Sigmoid colon (tissue), 7 donors: ENCODE data around the gene KIF26B. TPM values are rescaled to one million over a fixed set of nuclear protein-coding genes. Genes with fewer than 3 reads are reported as not detected.

Experiments used
- DNase-seq: peaks from one replicate; pipeline ENCODE4 v3.0.0-alpha.2; 2019
- H3K27ac ChIP-seq, 4 donors: fragments of 200-600 bp; sonication (generic); one replicate each; pipeline ENCODE4 v1.5.1; 2016 to 2019; ENCODE audit warnings: mild to moderate bottlenecking in 1 of 4
- H3K27me3 ChIP-seq, 3 donors: fragments of 200-600 bp; sonication (generic); one replicate each; pipeline ENCODE4 v1.5.1; 2019; ENCODE audit warnings: mild to moderate bottlenecking in 1 of 3
- H3K36me3 ChIP-seq, 4 donors: fragments of 200-600 bp; sonication (generic); one replicate each; pipeline ENCODE4 v1.5.1; 2016 to 2019
- H3K4me1 ChIP-seq, 4 donors: fragments of 200-600 bp; sonication (generic); one replicate each; pipeline ENCODE4 v1.5.1; 2017 to 2019
- H3K4me3 ChIP-seq, 4 donors: fragments of 200-600 bp; sonication (generic); one replicate each; pipeline ENCODE4 v1.5.1; 2017 to 2019; ENCODE audit warnings: mild to moderate bottlenecking in 2 of 4, moderate library complexity in 1 of 4
- H3K9me3 ChIP-seq, 4 donors: fragments of 200-600 bp in 3 of 4; sonication (generic) in 3 of 4; one replicate each; pipeline versions ENCODE4 v1.5.1 to v1.6.1; 2013 to 2019
- EP300 ChIP-seq, 4 donors: sonication (generic); formaldehyde crosslinking; IDR thresholded peaks; one replicate each; pipeline ENCODE4 v1.6.1; 2017; ENCODE audit warnings: antibody characterized with exemption in 4 of 4
- POLR2A ChIP-seq, 2 donors: fragments of 450-650 bp; IDR thresholded peaks; one replicate each; pipeline ENCODE4 v1.6.1; 2016; ENCODE audit warnings: antibody characterized with exemption in 2 of 2, mild to moderate bottlenecking in 2 of 2, moderate library complexity in 2 of 2
- POLR2AphosphoS5 ChIP-seq, 4 donors: sonication (generic); formaldehyde crosslinking; IDR thresholded peaks; one replicate each; pipeline ENCODE4 v1.6.1; 2017; ENCODE audit warnings: antibody characterized with exemption in 4 of 4
- WGBS, 2 donors: extraction: QIAGEN DNeasy Blood & Tissue Kit; methylation state at CpG; one replicate each; pipeline ENCODE4 v1.1.7; 2013; 5-methylcytosine and 5-hydroxymethylcytosine counted together
- intact Hi-C: fragments of 100-400 bp; cut with DNase I; formaldehyde crosslinking; loops from one replicate; pipeline ENCODE4 v1.15.1; 2023
- polyA plus RNA-seq, 3 donors: library from polyadenylated mRNA; stranded (reverse); fragments of 200-250 nt; gene quantifications; one replicate each; pipeline ENCODE4 v1.2.3, GENCODE V29; 2013
- total RNA-seq, 4 donors: library from RNA; depleted of rRNA; stranded (reverse); fragments of >200 nt; gene quantifications; one replicate each; pipeline ENCODE4 v1.1.0, GENCODE V29; 2016
- TF ChIP-seq, protein P1 (sequence below), 4 experiments: fragments of 450-650 bp in 3 of 4; fragments of 200-600 bp in 1 of 4; IDR thresholded peaks; one replicate each; pipeline ENCODE4 v1.5.1; 2016 to 2019; ENCODE audit warnings: antibody characterized with exemption in 4 of 4, mild to moderate bottlenecking in 3 of 4, moderate library complexity in 2 of 4
- donor health status: healthy with polysubstance abuse.
- donor health status: Bipolar disorder and iron deficiency.
- donor health status: healthy.

The KIF26B gene
- total and polyA plus RNA-seq, 7 donors = under 0.01 to 5.5 (median 1.4) TPM; not detected in 1

DNA sequence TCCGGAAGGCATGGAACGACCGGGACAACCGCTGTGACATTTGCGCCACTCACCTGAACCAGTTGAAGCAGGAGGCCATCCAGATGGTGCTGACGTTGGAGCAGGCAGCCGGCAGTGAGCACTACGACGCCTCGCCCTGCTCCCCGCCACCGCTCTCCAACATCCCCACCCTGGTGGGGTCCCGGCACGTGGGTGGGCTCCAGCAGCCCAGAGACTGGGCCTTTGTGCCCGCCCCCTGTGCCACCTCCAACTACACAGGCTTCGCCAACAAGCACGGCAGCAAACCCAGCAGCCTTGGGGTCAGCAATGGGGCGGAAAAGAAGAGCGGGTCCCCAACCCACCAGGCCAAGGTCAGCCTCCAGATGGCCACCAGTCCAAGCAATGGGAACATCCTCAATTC, 212.1 kb downstream of the KIF26B start:
- 90 to 94% methylated on average over 19 of the region's 19 CpGs for WGBS, 2 donors
- H3K4me1 ChIP-seq = no peaks in the 10 kb centered on the region
- DNase-seq = no peak
- H3K4me3 ChIP-seq = no peak overlapping the region
- no peaks in the 10 kb centered on the region for H3K27me3 ChIP-seq
- H3K9me3 ChIP-seq = no peaks in the 10 kb centered on the region
- intact Hi-C loops = no loop called here
- TF ChIP-seq POLR2AphosphoS5 (IDR thresholded peaks at IDR 0.05) (no peak), POLR2A (IDR thresholded peaks at IDR 0.05) (no peak), EP300 (IDR thresholded peaks at IDR 0.05) (no peak)
- TF ChIP-seq, protein P1, sequence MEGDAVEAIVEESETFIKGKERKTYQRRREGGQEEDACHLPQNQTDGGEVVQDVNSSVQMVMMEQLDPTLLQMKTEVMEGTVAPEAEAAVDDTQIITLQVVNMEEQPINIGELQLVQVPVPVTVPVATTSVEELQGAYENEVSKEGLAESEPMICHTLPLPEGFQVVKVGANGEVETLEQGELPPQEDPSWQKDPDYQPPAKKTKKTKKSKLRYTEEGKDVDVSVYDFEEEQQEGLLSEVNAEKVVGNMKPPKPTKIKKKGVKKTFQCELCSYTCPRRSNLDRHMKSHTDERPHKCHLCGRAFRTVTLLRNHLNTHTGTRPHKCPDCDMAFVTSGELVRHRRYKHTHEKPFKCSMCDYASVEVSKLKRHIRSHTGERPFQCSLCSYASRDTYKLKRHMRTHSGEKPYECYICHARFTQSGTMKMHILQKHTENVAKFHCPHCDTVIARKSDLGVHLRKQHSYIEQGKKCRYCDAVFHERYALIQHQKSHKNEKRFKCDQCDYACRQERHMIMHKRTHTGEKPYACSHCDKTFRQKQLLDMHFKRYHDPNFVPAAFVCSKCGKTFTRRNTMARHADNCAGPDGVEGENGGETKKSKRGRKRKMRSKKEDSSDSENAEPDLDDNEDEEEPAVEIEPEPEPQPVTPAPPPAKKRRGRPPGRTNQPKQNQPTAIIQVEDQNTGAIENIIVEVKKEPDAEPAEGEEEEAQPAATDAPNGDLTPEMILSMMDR (IDR thresholded peaks at IDR 0.05) = no peak
- no peaks in the 10 kb centered on the region for H3K36me3 ChIP-seq
- H3K27ac ChIP-seq = no peak overlapping the region

DNA sequence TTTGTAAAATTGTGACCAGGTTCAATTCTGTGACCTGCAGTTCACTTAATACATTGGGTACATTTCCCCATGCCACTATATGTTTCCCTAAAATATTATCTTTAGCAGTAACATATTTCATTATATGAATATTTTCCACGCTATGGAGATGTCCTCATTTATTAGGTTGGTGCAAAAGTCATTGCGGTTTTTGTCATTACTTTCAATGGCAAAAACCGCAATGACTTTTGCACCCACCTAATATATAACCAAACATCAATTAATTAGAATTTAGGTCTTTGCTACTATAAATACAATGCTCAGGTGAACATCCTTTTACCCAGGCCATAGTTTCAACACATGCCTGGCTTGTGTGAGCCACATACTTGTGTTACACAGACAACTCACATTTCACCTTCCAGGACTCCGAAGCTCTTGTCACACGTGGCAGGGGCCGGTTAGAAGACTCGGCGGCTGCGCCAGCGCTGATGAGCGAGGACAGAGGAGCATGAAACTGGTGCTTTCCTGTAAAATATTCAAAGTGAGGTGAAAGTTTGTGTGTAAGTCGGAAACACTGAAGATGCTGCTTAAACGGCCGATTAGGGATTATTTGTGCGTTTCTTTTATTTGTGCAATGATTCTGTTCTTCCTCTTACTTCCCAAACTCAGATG, 215.5 kb downstream of the KIF26B start:
- Histone ChIP-seq H3K36me3 (no peaks in the 10 kb centered on the region), H3K27ac (no peak overlapping the region), H3K4me1 (no peaks in the 10 kb centered on the region), H3K4me3 (no peak overlapping the region), H3K27me3 (no peaks in the 10 kb centered on the region), H3K9me3 (no peaks in the 10 kb centered on the region)
- TF ChIP-seq EP300 (IDR thresholded peaks at IDR 0.05) = no peak
- no peak for TF ChIP-seq POLR2A (IDR thresholded peaks at IDR 0.05)
- no peak for DNase-seq
- intact Hi-C loops = no loop called here
- WGBS, 2 donors = 88 to 94% methylated on average over 15 of the region's 15 CpGs

DNA sequence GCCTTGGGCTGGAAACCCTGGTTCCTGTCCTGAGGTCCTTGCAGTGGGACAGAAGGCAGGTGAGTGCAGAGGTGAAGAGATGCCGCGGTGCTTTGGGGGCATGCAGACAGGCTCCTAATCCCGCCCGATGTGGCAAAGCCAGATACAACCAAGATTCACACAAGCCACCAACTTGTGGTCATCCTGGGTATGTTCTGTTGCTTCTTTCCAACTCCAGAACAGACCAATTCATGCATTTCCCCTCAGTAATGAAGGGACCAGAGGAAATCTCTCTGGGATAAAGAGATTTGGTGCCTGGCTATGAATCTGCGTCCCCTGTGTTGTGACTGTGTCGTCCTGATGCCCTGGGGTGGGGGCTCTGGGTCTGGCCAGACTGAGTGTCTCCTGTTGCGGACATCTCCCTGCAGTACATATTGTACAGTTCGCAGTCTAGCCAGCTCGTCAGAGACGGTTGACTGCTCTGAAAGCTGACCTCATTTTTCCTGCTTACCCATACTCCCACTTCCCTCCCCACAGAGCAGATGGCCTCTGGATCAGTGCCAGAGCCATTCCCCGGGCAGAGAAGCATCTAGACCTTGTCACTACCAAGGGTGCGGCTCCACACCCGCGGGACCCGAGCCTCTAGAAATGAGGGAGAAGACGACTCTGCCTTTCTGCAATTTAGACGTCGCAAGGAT, 216.3 kb downstream of the KIF26B start:
- no peaks in the 10 kb centered on the region for H3K9me3 ChIP-seq
- H3K27me3 ChIP-seq = no peaks in the 10 kb centered on the region
- TF ChIP-seq POLR2AphosphoS5 (IDR thresholded peaks at IDR 0.05) (no peak), POLR2A (IDR thresholded peaks at IDR 0.05) (no peak), EP300 (IDR thresholded peaks at IDR 0.05) (no peak)
- TF ChIP-seq, protein P1 (IDR thresholded peaks at IDR 0.05) = no peak
- DNase-seq = no peak
- WGBS, 2 donors = 54 to 78% methylated on average over 18 of the region's 18 CpGs
- intact Hi-C loops = no loop called here
- no peak overlapping the region for H3K27ac ChIP-seq
- H3K36me3 ChIP-seq = no peaks in the 10 kb centered on the region
- no peak overlapping the region for H3K4me3 ChIP-seq
- H3K4me1 ChIP-seq = no peaks in the 10 kb centered on the region

DNA sequence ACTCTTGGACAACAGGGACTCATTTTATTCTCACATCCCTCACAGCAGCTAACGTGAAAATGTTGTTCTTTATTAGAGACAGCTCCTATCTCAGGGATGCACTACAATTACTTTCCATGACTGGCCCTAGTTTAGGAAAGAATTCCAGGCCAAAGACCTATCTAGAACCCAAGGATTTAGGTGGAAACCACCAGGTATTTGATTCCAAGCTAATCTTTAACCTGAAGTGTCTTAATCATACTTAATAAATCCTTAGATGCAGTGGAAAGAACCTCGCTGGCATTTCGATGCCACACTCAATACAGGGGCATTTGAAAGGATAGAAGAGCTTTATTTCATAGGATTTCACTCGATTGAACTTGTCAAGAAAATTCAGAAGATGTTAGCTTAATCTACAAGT, 218.3 kb downstream of the KIF26B start:
- Histone ChIP-seq H3K4me1 (no peaks in the 10 kb centered on the region), H3K27ac (no peak overlapping the region), H3K4me3 (no peak overlapping the region), H3K9me3 (no peaks in the 10 kb centered on the region), H3K27me3 (no peaks in the 10 kb centered on the region), H3K36me3 (no peaks in the 10 kb centered on the region)
- intact Hi-C loops = no loop called here
- DNase-seq = no peak
- WGBS, 2 donors = 82 to 93% methylated on average over 4 of the region's 4 CpGs
- TF ChIP-seq POLR2AphosphoS5 (IDR thresholded peaks at IDR 0.05) (no peak), EP300 (IDR thresholded peaks at IDR 0.05) (no peak), POLR2A (IDR thresholded peaks at IDR 0.05) (no peak)
- TF ChIP-seq, protein P1 (IDR thresholded peaks at IDR 0.05) = no peak

DNA sequence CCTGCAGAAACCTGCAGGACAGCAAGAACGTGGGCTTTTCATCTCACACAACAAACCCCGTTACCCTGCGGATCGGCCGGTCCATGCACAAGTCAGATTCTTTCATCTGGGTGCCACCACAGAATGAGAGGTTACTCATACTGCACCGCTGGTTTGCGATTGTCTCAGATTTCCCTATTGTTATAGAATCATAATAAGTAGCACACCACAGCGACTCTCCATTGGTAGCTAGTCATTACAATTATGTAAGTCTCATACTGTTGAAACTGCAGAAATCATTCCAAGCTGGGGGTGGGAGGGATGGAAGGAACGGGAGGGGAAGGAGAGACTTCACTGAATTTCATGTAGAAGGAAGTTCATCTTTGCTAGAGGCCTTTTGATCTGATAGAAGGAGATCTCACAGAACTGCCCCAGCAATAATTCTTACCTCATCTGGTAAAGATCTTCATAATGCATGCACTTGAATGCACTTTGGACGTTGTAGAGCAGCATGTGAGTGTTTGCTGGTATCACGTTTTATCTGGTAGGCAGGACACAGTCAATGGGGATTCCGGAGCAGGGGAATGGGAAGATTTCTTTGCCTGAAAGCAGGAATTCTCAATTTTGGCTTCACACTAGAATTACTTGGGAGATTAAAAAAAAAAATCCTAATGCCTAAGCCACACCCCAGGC, 221.1 kb downstream of the KIF26B start:
- Histone ChIP-seq H3K9me3 (no peaks in the 10 kb centered on the region), H3K4me1 (no peaks in the 10 kb centered on the region), H3K36me3 (no peaks in the 10 kb centered on the region), H3K27me3 (no peaks in the 10 kb centered on the region), H3K27ac (no peak overlapping the region), H3K4me3 (no peak overlapping the region)
- 76 to 89% methylated on average over 12 of the region's 12 CpGs for WGBS, 2 donors
- intact Hi-C loops = no loop called here
- no peak for DNase-seq
- TF ChIP-seq EP300 (IDR thresholded peaks at IDR 0.05) (no peak), POLR2A (IDR thresholded peaks at IDR 0.05) (no peak), POLR2AphosphoS5 (IDR thresholded peaks at IDR 0.05) (no peak)
- TF ChIP-seq, protein P1 (IDR thresholded peaks at IDR 0.05) = no peak
